OCI-M1 (cell line): ENCODE results near the gene SGIP1.

Experiments used
- DNase-seq: peaks from one replicate; lab custom pipeline; 2025; lab: John Stamatoyannopoulos, UW

The SGIP1 gene

GRCh38 chr1:66607458-66607857 is 73.5 kb downstream of the SGIP1 start:
- DNase-seq = no peak

- no peak for DNase-seq
Observed at GRCh38 chr1:66613187-66613586, 79.2 kb downstream of the SGIP1 start.

GRCh38 chr1:66617362-66618184 is 83.6 kb downstream of the SGIP1 start:
- DNase-seq = no peak

- no peak for DNase-seq
Observed at GRCh38 chr1:66618390-66618789, 84.4 kb downstream of the SGIP1 start.

GRCh38 chr1:66623812-66624211 is 89.9 kb downstream of the SGIP1 start:
- peak; percentile 45 for DNase-seq

GRCh38 chr1:66624412-66625060 is 90.6 kb downstream of the SGIP1 start:
- peak; percentile 33 for DNase-seq

GRCh38 chr1:66626261-66626660 is 92.3 kb downstream of the SGIP1 start:
- no peak for DNase-seq

GRCh38 chr1:66628926-66629325 is 95.0 kb downstream of the SGIP1 start:
- DNase-seq = no peak

GRCh38 chr1:66633159-66633558 is 99.2 kb downstream of the SGIP1 start:
- no peak for DNase-seq

GRCh38 chr1:66637146-66637545 is 103.2 kb downstream of the SGIP1 start:
- DNase-seq = no peak

GRCh38 chr1:66641891-66642473 is 108.0 kb downstream of the SGIP1 start:
- DNase-seq = no peak

- DNase-seq = no peak
Observed at GRCh38 chr1:66642992-66643391, 109.0 kb downstream of the SGIP1 start.

GRCh38 chr1:66644331-66644730 is 110.4 kb downstream of the SGIP1 start:
- DNase-seq = no peak

- DNase-seq = peak; percentile 72
Observed at GRCh38 chr1:66648901-66649595, 115.1 kb downstream of the SGIP1 start.

- peak; percentile 5 for DNase-seq
Observed at GRCh38 chr1:66652556-66652955, 118.6 kb downstream of the SGIP1 start.

- no peak for DNase-seq
Observed at GRCh38 chr1:66654643-66655042, 120.7 kb downstream of the SGIP1 start.

GRCh38 chr1:66671455-66671854 is 137.5 kb downstream of the SGIP1 start:
- DNase-seq = no peak

- no peak for DNase-seq
Observed at GRCh38 chr1:66676613-66677298, 142.8 kb downstream of the SGIP1 start.

- no peak for DNase-seq
Observed at GRCh38 chr1:66678146-66678545, 144.2 kb downstream of the SGIP1 start.

GRCh38 chr1:66679140-66679539 is 145.2 kb downstream of the SGIP1 start:
- no peak for DNase-seq

GRCh38 chr1:66681686-66682085 is 147.7 kb downstream of the SGIP1 start:
- no peak for DNase-seq

- no peak for DNase-seq
Observed at GRCh38 chr1:66682106-66682505, 148.2 kb downstream of the SGIP1 start.
